Thoracic aorta endothelial cell (primary cell): ENCODE results near the gene TMEM14B. TPM values are rescaled to one million over a fixed set of nuclear protein-coding genes. Genes with fewer than 3 reads are reported as not detected.

Source experiments
- small RNA-seq: library from RNA; depleted of rRNA; stranded (forward); fragments of <200 nt; gene quantifications from one replicate; pipeline ENCODE3, GENCODE V24; 2012
- total RNA-seq: library from RNA; depleted of rRNA; stranded (reverse); fragments of >200 nt; gene quantifications from 2 replicates; pipeline ENCODE4 v1.2.3, GENCODE V29; 2012

Gene TMEM14B
- total RNA-seq, result 64.9 and 71.0 TPM in 2 replicates

DNA sequence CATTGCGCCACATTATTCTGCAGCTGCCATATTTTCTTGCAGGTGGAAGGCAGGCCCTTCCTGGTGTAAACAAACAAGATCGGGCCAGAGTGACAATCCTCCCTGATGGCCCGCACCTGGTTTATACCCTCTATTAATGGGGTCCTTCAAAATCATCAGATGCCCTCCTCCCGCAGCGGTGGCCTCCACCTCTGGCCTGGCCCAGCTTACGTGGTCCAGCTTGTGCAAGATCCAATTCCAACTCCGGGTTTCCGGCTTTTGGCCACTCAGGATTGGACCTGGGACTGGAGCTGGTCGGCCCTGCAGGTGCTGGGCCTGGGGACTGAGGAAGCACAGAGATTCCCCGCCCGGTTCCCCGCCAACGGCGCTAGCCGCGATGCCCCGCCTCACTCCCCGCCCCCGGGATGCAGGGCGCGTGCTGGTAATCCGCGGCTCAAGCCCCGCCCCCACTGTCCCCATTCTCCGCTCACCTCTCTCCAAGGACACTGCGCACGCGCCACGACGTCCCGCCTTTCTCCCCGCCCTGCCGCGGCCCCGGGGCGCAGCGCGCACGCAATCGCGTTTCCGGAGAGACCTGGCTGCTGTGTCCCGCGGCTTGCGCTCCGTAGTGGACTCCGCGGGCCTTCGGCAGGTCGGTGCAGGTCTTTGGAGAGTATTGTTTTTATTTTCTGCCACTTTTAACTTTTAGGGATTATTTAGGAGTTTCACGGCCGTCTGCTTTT lies at the start of gene TMEM14B:
TMEM14B (plus strand) TSS at position 555 of the 722 bp plus-strand sequence. CDS start 1,441 bp downstream, outside the sequence.

DNA sequence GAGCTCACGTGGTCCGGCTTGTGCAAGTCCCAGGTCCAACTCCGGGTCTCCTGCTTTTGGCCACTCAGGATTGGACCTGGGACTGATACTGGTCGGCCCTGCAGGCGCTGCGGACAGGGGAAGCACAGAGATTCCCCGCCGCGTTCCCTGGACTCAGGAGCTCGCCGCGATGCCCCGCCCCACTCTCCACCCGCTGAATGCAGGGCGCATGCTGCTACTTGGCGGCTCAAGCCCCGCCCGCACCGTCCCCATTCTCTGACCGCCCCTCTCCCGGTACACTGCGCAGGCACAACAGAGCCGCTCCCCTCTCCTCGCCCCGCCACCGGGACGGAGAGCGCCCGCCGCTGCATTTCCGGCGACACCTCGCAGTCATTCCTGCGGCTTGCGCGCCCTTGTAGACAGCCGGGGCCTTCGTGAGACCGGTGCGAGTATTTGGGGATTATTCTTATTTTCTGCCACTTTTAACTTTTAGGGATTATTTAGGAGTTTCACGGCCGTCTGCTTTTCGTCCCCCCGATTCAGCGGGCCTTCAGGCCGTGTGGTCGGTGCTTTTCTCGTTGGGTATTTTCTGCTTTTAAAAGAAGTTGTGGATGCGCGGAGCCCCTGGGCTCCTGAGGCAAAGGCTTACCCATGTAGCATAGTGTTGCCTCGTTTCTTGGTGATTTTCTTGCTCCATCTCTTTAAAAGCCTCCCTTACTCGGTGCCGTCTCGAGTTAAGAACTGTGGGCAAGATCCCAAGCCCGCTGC lies 24.6 kb upstream of the TMEM14B start, which contains the start of gene TMEM14C:
TMEM14C (plus strand) TSS at position 251 of the 747 bp plus-strand sequence. CDS start 1,544 bp downstream, outside the sequence.

Small RNA genes within 50 kb of the gene (small RNA-seq; reads per million reads assigned to genes)
- not detected for gene RNA5SP203

Other genes with a start within 250 kb of the TMEM14B start
- 14.5 and 19.8 TPM in 2 replicates for gene GCNT2, start 226.5 kb upstream of the TMEM14B start, total RNA-seq
- gene C6orf52, start 53.2 kb upstream of the TMEM14B start, total RNA-seq, result not detected in 2 replicates
- gene PAK1IP1, start 52.8 kb upstream of the TMEM14B start, total RNA-seq, result 33.7 and 35.6 TPM in 2 replicates
- 78.7 and 107 TPM in 2 replicates for gene TMEM14C, start 24.7 kb upstream of the TMEM14B start, total RNA-seq
- gene MAK, start 90.7 kb downstream of the TMEM14B start, total RNA-seq, result 0.07 TPM in 1 of 2 replicates, not detected in the other
- gene GCM2, start 134.2 kb downstream of the TMEM14B start, total RNA-seq, result not detected in 2 replicates
- gene SYCP2L, start 139.2 kb downstream of the TMEM14B start, total RNA-seq, result not detected in 2 replicates